NCI-H510A (cell line): ENCODE measurements around the gene AARS2.
"Not testable (repeated sequence)": the region's sequence is repeated elsewhere in the genome, so short reads cannot be mapped to it uniquely, and the experiment has no call there.

Source experiments
- DNase-seq: peaks from one replicate; lab custom pipeline; 2025; lab: John Stamatoyannopoulos, UW

The AARS2 gene

DNA sequence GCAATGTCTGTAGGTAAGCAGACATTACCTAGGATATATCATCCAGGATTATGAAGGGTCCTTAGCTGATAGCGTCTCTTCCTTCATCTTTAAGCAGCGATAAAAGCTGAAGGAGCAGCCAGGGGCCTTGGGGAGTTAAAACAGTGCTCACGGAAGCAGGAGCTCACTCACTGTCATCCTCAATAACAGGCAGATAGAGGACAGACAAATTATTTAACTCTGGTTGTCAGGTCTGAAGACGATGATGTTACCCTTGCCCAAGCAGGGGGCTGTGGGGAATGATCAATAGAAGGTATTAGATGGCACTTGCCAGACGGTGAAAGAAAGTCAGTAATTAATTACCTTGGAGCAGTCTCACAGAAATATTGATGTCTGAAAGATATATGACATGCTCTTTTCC is 16.7 kb upstream of the AARS2 start:
- no peak for DNase-seq

DNA sequence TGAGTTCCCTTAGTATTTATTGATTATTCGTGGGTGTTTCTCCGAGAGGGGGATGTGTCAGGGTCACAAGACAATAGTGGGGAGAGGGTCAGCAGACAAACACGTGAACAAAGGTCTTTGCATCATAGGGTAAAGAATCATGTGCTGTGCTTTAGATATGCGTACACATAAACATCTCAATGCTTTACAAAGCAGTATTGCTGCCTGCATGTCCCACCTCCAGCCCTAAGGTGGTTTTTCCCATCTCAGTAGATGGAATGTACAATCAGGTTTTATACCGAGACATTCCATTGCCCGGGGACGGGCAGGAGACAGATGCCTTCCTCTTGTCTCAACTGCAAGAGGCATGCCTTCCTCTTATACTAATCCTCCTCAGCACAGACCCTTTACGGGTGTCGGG is 15.1 kb upstream of the AARS2 start:
- DNase-seq, result not testable (repeated sequence)

DNA sequence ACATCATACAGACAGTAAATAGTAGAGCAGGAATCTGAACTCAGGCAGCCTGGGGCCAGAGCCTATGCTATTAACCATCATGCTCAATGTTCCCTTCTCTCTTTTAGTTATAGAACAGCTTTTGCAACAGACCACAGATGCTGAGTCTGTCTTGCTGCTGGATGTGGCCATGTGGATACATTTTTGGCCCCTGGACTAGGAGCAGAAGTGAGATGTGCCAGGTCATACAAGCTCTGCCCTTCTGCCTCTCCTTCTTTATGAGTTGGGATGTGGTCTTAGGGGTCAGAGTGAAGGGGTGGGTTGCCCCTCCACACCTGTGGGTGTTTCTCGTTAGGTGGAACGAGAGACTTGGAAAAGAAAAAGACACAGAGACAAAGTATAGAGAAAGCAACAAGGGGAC is 14.6 kb upstream of the AARS2 start:
- no peak for DNase-seq

DNA sequence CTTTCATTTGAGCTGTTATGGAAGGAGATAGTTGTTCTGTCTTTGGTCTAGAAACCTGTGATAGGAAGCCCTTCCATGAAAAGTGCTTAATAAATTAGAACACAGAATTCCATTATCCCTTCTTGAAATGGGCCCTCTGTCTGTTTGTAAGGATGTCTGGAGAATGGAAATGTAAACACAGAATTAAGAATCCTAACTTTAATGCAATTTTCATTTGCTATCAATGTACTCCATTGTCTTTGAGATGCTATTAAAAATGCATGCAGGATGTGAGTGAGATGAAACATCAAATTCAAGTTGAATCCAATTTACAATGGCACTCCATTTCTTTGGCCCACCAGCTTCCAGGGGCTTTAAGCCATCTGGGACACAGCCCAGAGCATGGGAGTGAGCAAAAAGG is 13.9 kb upstream of the AARS2 start:
- no peak for DNase-seq

DNA sequence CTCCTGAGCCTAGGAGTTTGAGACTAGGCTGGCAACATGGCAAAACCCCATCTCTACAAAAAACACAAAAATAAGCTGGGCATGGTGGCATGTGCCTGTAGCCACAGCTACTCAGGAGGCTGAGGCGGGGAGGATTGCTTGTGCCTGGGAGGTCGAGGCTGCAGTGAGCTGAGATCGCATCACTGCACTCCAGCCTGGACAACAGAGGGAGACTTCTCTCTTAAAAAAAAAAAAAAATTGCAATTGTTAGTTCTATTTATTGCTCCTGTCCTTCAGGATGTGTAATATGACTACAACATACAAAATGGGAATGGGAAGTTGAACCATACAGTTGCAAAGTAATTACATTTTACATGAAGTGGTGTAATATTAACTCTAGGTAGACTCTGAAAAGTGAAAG is 8.1 kb upstream of the AARS2 start:
- no peak for DNase-seq

DNA sequence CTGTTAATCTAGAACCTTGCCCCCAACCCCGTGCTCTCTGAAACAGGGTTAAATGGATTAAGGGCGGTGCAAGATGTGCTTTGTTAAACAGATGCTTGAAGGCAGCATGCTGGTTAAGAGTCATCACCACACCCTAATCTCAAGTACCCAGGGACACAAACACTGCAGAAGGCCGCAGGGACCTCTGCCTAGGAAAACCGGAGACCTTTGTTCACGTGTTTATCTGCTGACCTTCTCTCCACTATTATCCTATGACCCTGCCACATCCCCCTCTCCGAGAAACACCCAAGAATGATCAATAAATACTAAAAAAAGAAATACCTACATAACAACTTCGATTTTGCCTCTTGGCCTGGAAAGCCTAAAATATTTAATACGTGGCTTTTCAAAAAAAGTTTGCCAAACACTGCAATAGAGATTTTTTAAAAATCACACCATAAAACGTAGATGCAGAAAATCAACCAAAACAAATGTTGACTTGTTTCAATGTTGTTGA is 4.0 kb upstream of the AARS2 start:
- DNase-seq, result not testable (repeated sequence)

DNA sequence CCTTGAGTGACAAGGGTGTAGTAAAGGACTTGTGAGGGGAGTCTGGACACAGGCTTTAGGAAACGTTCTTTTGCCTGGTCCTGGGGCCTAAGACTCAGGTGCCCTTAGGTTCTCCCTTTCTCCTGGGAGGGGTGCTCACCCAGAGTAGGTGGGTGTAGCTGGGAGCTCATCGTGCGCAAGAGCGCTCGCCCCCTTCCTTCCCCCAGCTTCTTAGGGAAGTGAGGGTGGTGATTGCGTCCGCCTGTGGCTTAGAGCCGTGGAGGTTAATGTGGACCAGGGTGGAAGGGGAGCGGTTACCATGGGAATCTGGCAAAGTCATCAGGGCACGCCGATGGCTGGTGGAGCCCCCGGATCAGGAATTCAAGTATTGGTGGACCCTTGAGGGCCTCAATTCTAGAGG is 3.3 kb upstream of the AARS2 start:
- no peak for DNase-seq

DNA sequence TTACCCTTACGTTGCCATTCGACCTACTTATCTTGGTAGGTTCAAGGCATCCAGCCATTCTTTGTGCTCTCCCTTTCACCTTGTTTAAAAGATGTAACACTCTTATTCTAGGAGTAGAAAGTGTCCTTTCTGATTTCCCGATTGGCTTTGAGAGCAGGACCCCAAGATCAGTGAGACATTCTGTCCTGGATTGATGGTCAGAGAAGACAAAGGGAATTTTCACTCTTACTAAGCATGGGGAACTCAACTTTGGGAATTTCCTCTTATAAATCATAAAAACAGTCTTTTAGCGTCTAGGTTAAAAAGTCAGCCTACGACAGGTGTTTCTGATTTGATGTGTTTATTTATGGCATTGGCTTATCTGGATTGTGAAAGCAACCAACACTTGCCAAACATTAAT is 2.8 kb upstream of the AARS2 start:
- DNase-seq, result no peak

DNA sequence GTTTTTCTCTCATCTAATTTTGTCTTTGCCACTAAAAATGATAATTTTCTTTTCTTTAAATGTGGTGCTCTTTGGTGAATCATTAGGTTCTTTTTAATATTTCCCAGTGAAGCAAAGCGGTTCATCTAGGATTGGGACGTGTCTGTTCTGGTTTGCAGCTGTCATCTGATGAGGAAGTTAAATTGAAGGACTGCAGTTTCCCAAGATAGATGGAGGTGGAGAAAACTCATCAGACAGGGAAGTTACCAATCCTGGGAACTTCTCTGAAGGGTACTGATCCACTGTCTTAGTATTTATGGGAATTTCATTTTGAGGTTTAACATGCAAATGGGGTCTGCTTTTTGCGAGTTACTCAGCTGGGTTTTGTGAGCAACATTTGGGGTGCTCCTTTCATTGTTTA is 2.4 kb upstream of the AARS2 start:
- DNase-seq, result no peak

DNA sequence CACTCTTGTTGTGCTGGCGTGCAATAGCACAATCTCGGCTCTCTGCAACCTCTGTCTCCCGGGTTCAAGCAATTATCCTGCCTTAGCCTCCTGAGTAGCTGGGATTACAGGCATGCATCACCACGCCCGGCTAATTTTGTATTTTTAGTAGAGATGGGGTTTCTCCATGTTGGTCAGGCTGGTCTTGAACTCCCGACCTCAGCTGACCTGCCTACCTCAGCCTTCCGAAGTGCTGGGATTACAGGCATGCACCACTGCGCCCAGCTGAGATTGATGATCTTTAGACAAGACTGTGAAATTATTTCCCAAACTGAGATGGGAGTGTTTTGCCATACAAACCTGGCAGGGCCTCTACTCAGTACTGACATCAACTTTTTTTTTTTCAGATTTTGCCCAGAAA is 1.5 kb upstream of the AARS2 start:
- not testable (repeated sequence) for DNase-seq

DNA sequence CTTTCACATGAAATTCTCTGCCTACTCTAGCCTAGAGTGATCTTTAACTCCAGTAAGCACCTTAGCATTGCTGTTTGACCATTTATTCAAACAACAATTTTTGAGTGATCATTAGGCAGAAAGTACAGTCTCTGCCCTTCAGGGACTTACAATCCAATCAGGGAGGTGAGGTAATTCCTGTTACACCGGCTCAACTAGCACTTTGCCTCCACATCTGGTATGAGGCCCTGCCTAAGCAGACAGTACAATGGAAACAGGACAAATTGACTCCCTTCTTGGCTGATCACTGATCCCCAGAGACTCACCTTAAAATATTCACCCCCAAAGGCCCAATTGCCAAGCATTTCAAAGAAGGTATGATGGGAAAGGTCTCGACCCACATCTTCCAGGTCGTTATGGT is 1.4 kb downstream of the AARS2 start:
- DNase-seq, result no peak

DNA sequence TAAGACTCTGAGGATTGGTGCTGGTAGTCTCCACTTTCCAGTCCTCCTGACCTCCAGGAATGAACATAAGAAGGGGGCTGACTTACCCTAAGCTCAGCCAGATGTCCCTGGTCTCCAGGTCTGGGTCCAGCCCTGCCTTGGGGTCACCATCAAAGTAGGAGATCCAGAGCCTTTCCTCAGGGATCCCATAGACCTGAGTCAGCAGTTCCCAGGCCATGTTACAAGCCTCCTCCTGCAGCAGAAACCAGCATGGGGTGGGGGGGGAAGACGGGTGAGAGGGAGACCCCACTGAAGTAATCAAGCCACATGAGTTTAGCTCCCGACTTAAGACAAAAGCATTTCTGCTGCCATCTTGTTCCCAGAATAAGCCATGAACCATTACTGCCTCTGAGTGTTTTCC is 1.8 kb downstream of the AARS2 start:
- no peak for DNase-seq

DNA sequence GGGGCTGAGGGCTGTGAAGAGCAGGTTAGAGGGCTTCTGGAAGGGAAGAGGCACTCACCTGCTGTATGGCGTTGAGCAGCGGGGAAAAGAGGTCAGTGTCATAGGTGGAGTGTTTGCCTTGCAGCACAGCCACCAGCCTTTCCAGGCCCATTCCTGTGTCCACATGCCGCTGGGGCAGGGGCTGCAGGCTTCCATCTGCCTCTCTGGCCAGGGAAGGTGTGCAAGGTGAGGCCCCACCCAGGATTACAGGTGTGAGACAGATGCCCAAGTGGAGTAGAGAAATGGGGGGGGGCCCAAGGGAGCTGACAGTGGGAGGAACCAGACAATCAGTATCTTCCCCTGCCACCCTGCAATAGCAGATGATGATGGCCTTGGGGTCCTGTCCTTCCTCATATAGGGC is 2.9 kb downstream of the AARS2 start:
- DNase-seq, result no peak

DNA sequence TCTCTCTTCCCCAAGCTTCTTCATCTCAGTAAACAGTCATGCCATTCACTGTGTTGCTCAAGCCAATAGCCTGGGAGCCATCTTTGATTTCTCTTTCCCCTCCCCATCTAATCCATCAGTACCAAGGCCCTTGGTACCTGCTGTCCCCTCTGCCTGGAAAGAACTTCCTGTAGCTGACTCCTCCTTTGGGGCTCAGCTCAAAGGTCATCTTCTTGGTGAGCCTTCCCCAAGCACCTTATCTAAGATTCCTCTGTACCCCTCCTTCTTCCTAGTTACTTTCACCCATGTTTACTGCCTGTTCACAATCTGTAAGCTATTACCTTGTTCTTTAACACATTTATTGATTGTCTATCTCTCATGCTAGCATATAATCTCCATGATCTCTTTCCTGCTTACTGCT is 3.5 kb downstream of the AARS2 start:
- DNase-seq, result no peak

DNA sequence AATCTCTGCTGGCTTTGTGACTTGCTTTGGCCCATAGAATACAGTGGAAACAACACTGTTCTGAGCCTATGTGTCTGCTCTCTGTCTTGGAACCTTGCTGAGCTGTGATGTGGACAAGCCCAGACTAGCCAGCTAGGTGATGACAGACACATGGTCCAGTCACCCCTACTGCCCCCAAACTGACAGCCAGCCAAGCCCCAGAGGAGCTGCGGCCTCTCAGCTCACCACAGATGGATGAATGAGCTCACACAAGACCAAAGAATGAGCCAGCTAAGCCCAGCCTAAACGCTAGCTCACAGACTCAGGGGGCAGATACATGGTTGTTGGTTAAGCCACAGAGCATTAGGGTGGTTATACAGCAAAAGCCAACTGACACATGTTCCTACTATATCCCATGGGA is 4.1 kb downstream of the AARS2 start:
- no peak for DNase-seq

DNA sequence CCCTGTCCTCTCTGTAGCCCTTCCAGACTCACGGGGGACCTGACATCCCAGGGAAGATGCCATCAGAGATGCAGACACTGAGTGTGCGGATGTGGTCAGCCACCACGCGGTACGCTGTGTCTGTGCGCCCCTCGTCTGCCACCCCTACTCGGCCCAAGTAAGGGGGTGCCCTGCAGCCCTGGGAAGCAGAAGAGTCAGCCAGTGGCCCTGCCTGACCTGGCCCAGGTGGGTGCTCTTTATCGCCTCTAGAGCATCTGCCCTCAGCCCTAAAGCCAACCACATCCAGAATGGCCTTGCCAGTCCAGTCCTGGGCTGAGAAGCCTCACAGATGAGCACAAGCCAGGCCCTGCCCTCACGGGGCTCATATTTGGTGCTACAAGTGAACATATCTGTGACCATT is 5.9 kb downstream of the AARS2 start:
- DNase-seq, result no peak

DNA sequence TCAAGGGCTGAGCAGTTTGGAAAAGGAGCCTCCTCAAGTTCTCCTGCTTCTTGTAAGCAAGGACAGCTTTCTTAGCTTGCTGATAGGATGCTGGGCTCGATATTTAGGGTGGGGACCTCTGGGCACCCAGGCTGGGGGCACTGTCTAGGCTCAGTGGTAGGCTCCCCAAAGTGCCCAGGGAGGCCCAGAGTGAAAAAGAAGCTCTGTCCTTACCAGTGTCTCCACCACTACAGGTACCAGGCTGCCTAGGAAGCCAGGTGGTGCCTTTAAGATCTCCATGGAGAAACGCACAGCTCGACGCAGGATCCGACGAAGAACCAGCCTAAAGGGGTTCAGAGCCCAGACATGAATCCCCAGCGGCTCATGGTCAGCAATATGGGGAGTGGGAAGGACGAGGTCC is 6.4 kb downstream of the AARS2 start:
- no peak for DNase-seq

DNA sequence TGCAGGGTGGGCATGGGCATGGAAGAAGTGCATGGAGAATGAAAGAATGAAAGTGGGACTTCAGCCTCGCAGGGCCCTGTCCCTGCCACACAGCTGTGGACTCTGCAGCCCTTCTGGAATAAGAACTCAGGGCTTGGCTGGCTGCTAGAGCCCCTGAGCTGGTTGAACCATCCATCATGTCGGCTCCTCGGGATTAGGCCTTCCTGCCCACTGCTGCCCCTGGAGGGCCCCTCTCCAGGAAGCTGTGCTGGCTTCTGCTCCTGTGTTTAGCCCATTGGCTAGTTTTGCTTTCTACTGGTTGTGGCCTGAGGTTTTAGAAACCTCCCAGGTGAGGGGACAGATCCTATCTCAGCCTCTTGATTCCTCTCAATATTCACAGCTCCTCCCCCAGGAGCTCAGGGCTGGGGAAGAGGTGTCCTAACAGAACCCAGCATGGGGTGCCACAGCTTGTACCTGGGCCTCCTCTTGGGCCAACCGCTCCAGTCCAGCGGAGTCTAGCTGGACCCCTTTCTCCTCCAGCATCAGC is 7.9 kb downstream of the AARS2 start:
- DNase-seq, result no peak

DNA sequence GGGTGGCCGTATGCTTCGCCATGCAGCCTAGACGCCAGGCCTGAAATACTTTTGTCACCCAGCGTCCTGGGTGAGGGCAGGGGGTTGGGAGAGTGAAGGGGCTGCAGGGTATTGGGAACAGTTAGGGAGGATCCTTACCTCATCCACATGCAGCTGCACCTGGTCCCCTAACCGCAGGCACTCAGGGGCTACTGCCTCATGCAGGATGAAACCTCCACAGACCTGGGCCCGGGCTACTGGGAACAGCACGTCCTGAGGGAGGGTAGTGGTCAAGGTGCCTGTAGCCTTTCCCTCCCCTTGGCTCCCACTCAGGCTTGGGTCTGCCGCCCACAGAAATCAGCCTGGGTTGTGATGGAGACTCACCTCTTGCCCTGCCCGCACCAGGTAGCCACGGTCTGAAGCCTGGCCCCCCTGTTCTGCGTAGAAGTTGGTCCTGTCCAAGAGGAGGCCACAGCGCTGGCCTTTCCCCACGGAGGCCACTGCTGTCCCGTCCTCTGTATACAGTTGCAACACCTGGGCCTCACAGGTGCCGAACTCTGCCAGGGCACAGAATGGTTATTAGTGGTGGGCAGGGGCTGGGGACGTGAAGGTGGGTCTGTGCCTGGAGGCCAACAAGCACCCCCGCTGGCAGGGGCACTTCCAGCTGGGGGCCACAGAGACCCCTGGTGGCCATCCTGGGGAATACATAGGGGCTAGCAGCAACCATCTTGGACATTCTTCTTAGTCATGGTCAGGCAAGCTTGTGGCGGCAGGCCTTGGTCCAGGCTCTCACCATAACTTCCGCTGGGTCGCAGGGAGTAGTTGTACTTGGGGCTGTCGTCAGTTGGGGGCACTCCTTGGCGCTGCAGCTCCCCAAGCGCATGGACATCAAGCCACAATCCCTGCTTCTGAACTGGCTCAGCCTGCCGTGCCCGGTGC is 8.6 kb downstream of the AARS2 start:
- DNase-seq, result no peak

DNA sequence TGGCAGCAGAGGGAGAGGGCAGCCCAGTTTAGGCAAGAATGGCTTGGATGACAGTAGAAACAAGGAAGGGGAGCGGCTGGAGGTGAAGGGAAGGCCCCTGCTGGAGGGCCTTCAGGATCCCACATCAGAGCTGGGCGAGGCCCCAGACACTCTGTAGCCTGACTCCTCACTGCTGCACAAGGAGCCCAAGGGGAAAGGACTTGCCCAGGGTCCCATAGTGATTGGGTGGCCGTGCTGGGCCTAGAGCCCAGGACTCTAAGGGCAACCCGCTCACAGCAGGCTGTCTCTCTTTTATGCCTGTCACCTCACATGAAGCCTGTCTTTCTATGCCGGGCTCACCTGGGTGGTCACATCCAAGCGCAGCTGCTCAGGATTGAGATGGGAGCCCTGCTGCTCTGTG is 9.3 kb downstream of the AARS2 start:
- DNase-seq, result no peak

DNA sequence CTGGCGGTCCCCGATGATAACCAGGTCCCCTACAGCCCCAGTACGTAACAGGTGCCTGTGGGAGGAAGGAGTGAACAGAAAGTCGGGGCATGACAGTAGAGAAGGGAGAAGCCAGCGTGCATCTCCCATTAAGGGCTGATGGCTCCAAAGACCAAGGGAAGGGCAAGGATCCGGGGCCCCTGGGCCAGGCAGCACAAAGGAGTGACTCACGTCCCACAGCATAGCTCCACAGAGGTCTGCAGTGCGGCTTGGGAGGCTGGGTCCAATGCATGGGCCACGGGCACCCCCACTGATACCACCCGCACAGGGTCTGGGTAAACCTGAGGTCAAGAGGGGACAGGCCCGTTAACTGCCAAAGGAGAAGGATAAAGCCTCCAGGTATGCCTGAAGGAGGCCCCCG is 10.3 kb downstream of the AARS2 start:
- no peak for DNase-seq

DNA sequence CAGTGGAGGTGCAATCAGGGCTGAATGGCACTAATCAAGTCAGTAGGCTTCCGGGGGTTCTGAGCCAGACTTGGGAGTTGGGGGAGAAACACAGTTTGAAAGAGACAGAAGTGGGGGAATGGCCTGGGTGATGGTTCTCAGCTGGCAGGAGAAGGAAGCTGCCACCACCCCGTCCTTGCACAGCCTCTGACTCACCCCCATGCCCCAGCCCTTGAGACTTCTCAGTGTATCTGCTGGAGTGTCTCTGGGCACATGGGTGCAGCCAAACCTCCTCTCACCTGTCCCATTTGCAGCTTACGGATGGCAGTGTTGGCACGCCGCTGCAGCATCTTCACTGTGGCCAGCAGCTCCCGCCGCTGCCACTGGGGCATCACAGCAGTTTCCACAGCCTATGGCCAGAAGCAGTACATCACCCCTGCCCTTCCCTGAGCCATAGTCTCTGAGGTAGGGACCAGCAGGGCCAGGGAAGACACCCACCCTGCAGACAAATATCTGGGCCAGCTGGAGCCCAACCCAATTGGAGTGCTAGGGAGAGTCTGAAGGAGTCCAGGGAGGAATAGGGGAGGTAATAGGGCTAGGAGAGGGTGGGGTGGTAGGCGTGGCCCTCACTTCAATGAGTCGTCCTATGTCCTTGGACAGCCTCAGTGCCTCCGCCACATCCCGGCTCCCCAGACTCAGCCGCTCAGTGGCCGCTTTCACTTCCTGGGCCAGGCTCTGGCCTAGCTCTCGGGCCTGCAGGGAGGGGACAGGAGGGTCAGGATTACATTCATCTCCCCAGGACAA is 11.2 kb downstream of the AARS2 start:
- no peak for DNase-seq

DNA sequence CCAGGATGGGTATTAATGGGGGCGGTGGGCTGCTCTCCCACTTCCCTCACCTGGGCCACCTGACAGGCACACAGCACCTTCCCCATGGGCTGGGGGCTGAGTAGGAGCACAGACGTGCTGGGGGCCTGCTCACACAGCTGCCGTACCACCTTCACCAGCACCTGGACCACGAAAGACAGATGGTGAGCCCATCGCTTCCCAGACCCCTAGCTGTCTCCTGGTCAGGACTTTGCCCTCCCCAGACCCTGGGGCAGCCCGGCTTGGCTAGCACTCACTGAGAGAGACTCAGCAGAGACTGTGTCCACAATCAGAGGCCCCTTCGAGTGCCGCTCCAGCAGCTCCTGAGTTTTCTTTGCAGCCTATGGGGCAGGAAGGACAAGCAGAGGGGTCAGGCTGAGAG is 12.0 kb downstream of the AARS2 start:
- no peak for DNase-seq
